Astrocyte (in vitro differentiated cells and primary cell): ENCODE results near the gene CDC42EP1. TPM values are rescaled to one million over a fixed set of nuclear protein-coding genes. Genes with fewer than 3 reads are reported as not detected.
"Not testable (repeated sequence)": the region's sequence is repeated elsewhere in the genome, so short reads cannot be mapped to it uniquely, and the experiment has no call there.

Source experiments
- DNase-seq: peaks from one replicate; pipeline ENCODE4 v3.0.0-alpha.2; 2010; ENCODE audit warnings: low read depth
- FAIRE-seq: peaks from 2 replicates; lab custom pipeline; 2011; peaks lifted over from hg19 to GRCh38; lab: Jason Lieb, UNC
- H2AFZ ChIP-seq: 2 replicates; pipeline ENCODE4 v1.6.0; 2012; ENCODE audit warnings: low read depth, low read length, inconsistent platforms
- H3K27ac ChIP-seq: 2 replicates; pipeline ENCODE4 v1.5.1; 2011; ENCODE audit warnings: low read depth, low read length, inconsistent platforms
- H3K27me3 ChIP-seq: 2 replicates; pipeline ENCODE4 v1.6.0; 2011; ENCODE audit warnings: low read length, inconsistent platforms; ENCODE audit not compliant: insufficient read depth
- H3K36me3 ChIP-seq: 2 replicates; pipeline ENCODE4 v1.5.1; 2011; ENCODE audit warnings: low read length, inconsistent platforms; ENCODE audit not compliant: insufficient read depth
- H3K4me1 ChIP-seq: 2 replicates; pipeline ENCODE4 v1.5.1; 2011; ENCODE audit warnings: low read length, inconsistent platforms; ENCODE audit not compliant: insufficient read depth
- H3K4me2 ChIP-seq: 2 replicates; pipeline ENCODE4 v1.6.0; 2012; ENCODE audit warnings: low read length, inconsistent platforms
- H3K4me3 ChIP-seq: 2 replicates; pipeline ENCODE4 v1.5.1; 2011; ENCODE audit warnings: low read depth, mild to moderate bottlenecking, low read length, inconsistent platforms; ENCODE audit not compliant: insufficient read depth
- H3K79me2 ChIP-seq: 2 replicates; pipeline ENCODE4 v1.6.0; 2012; ENCODE audit warnings: mild to moderate bottlenecking, low read length, inconsistent platforms; ENCODE audit not compliant: insufficient read depth
- H3K9ac ChIP-seq: 2 replicates; pipeline ENCODE4 v1.6.0; 2012; ENCODE audit warnings: mild to moderate bottlenecking, low read length, inconsistent platforms
- H3K9me3 ChIP-seq: 2 replicates; pipeline ENCODE4 v1.5.1; 2012; ENCODE audit warnings: low read depth, mild to moderate bottlenecking, low read length, inconsistent platforms; ENCODE audit not compliant: insufficient read depth
- H4K20me1 ChIP-seq: 2 replicates; pipeline ENCODE4 v1.6.0; 2012; ENCODE audit warnings: low read length, inconsistent platforms; ENCODE audit not compliant: insufficient read depth
- H3K27ac Mint-ChIP-seq: one replicate; pipeline ENCODE4 v1.8.0; 2021; ENCODE audit warnings: mild to moderate bottlenecking, mixed read lengths; ENCODE audit not compliant: unreplicated experiment
- H3K27me3 Mint-ChIP-seq: one replicate; pipeline ENCODE4 v1.8.0; 2021; ENCODE audit warnings: low read depth, mixed read lengths; ENCODE audit not compliant: unreplicated experiment
- H3K36me3 Mint-ChIP-seq: one replicate; pipeline ENCODE4 v1.8.0; 2021; ENCODE audit warnings: low read depth, mixed read lengths; ENCODE audit not compliant: unreplicated experiment
- H3K4me1 Mint-ChIP-seq: one replicate; pipeline ENCODE4 v1.8.0; 2021; ENCODE audit warnings: low read depth, mixed read lengths; ENCODE audit not compliant: unreplicated experiment
- H3K4me3 Mint-ChIP-seq: one replicate; pipeline ENCODE4 v1.8.0; 2021; ENCODE audit warnings: mild to moderate bottlenecking, moderate library complexity, mixed read lengths; ENCODE audit not compliant: unreplicated experiment
- H3K9me3 Mint-ChIP-seq: one replicate; pipeline ENCODE4 v1.8.0; 2021; ENCODE audit warnings: mild to moderate bottlenecking, mixed read lengths; ENCODE audit not compliant: unreplicated experiment
- CTCF ChIP-seq: IDR thresholded peaks from 2 replicates; pipeline ENCODE4 v1.5.1; 2011; ENCODE audit warnings: low read depth, mild to moderate bottlenecking, inconsistent platforms, low read length, moderate library complexity; ENCODE audit not compliant: insufficient read depth
- EZH2 ChIP-seq: IDR thresholded peaks from 2 replicates; pipeline ENCODE4 v1.6.1; 2012; ENCODE audit warnings: mild to moderate bottlenecking, low read length, inconsistent platforms; ENCODE audit not compliant: insufficient read depth
- total RNA-seq: library from RNA; stranded (reverse); gene quantifications from 2 replicates; pipeline ENCODE4 v1.2.1, GENCODE V29; 2021

Gene CDC42EP1
- total RNA-seq, 1 donor from 2014 or later = 106 TPM

GRCh38 chr22:37547251-37547741 lies 13.0 kb upstream of the CDC42EP1 start:
- peak overlapping the region; percentile 45 for H3K4me3 Mint-ChIP-seq
- H3K9me3 ChIP-seq = no peaks in the 10 kb centered on the region
- H3K79me2 ChIP-seq = no peaks in the 10 kb centered on the region
- H3K27ac ChIP-seq = no peak overlapping the region
- H3K27me3 ChIP-seq = no peaks in the 10 kb centered on the region
- DNase-seq (no peak), FAIRE-seq (no peak)
- H3K27me3 Mint-ChIP-seq = no peaks in the 10 kb centered on the region
- no peak overlapping the region for H3K4me3 ChIP-seq
- H3K9ac ChIP-seq = no peak overlapping the region
- no peaks in the 10 kb centered on the region for H3K9me3 Mint-ChIP-seq
- H3K4me1 Mint-ChIP-seq = peaks cover 23% of the 10 kb centered on the region
- TF ChIP-seq EZH2 (no peak), CTCF (no peak)
- peaks cover 33% of the 10 kb centered on the region for H3K4me1 ChIP-seq
- H3K36me3 ChIP-seq = no peaks in the 10 kb centered on the region
- H3K4me2 ChIP-seq = no peak overlapping the region
- H2AFZ ChIP-seq = peak overlapping the region; percentile 64
- H4K20me1 ChIP-seq = no peaks in the 10 kb centered on the region
- peak overlapping the region; percentile 77 for H3K27ac Mint-ChIP-seq
- H3K36me3 Mint-ChIP-seq = no peaks in the 10 kb centered on the region

- peaks cover 40% of the 10 kb centered on the region for H3K4me1 ChIP-seq
- Mint-ChIP-seq H3K27me3 (peaks cover 4% of the 10 kb centered on the region), H3K9me3 (no peaks in the 10 kb centered on the region), H3K27ac (no peak overlapping the region), H3K4me3 (no peak overlapping the region), H3K4me1 (peaks cover 35% of the 10 kb centered on the region), H3K36me3 (no peaks in the 10 kb centered on the region)
- FAIRE-seq = no peak
- peak overlapping the region; percentile 2 for H3K9ac ChIP-seq
- no peaks in the 10 kb centered on the region for H4K20me1 ChIP-seq
- H3K27ac ChIP-seq = no peak overlapping the region
- H2AFZ ChIP-seq = no peak overlapping the region
- H3K4me3 ChIP-seq = no peak overlapping the region
- no peaks in the 10 kb centered on the region for H3K36me3 ChIP-seq
- H3K9me3 ChIP-seq = no peaks in the 10 kb centered on the region
- no peaks in the 10 kb centered on the region for H3K27me3 ChIP-seq
- DNase-seq = peak; percentile 60
- no peaks in the 10 kb centered on the region for H3K79me2 ChIP-seq
- peak overlapping the region; percentile 19 for H3K4me2 ChIP-seq
- TF ChIP-seq CTCF (no peak), EZH2 (no peak)
Measured at GRCh38 chr22:37549704-37550059, 10.6 kb upstream of the CDC42EP1 start.

- H3K4me3 ChIP-seq, H3K36me3 Mint-ChIP-seq, H3K79me2 ChIP-seq, H3K4me2 ChIP-seq, H3K36me3 ChIP-seq, H3K27me3 ChIP-seq, H3K9ac ChIP-seq, H4K20me1 ChIP-seq, H3K27me3 Mint-ChIP-seq, H3K9me3 ChIP-seq, FAIRE-seq, DNase-seq, H3K27ac ChIP-seq, H2AFZ ChIP-seq, H3K9me3 Mint-ChIP-seq, H3K4me3 Mint-ChIP-seq: not testable (repeated sequence)
- Mint-ChIP-seq H3K27ac (peak overlapping the region; percentile 34), H3K4me1 (peaks cover 29% of the 10 kb centered on the region)
- peaks cover 32% of the 10 kb centered on the region for H3K4me1 ChIP-seq
Measured at GRCh38 chr22:37550921-37551320, 9.4 kb upstream of the CDC42EP1 start.
